ENCODE measurements around the gene GRM7. TPM values are rescaled to one million over a fixed set of nuclear protein-coding genes. Genes with fewer than 3 reads are reported as not detected.

GRM7 gene
- total RNA-seq, 1 experiment from 2014 or later: not detected

- no peak overlapping the region for H3K9ac ChIP-seq (ENCODE audit: low read length)
- no peaks in the 10 kb centered on the region for H4K20me1 ChIP-seq (ENCODE audit: low read length)
- DNase-seq (no peak), ATAC-seq (no peak)
- BruUV-seq (replicated peaks): no TSS peak
- H3K27me3 ChIP-seq (ENCODE audit: low read length): no peaks in the 10 kb centered on the region
- no peak overlapping the region for H3K4me2 ChIP-seq (ENCODE audit: low read length)
- H2AFZ ChIP-seq (ENCODE audit: low read length): no peak overlapping the region
- H3K4me1 ChIP-seq (ENCODE audit: insufficient read depth, low read length): no peaks in the 10 kb centered on the region
- TF ChIP-seq EZH2phosphoT487 (IDR thresholded peaks at IDR 0.05; ENCODE audit: borderline replicate concordance, low read length): no peak
- no peak for TF ChIP-seq CTCF (conservative IDR thresholded peaks at IDR 0.05; ENCODE audit: low read depth, low read length)
- TF ChIP-seq EZH2 (IDR thresholded peaks at IDR 0.05; ENCODE audit: low read length, unreplicated experiment): no peak
- ChIA-PET POLR2A (ENCODE audit: unreplicated experiment) (no interaction called here), CTCF (no interaction called here)
- H3K79me2 ChIP-seq (ENCODE audit: low read length): no peaks in the 10 kb centered on the region
- peaks cover 23% of the 10 kb centered on the region; the same call in 1 of the 2 replicates for H3K9me3 ChIP-seq (ENCODE audit: low read length)
- no peak overlapping the region for H3K27ac ChIP-seq (ENCODE audit: low read length)
- intact Hi-C loops (cut with micrococcal nuclease): no loop called here
- no peak overlapping the region for H3K4me3 ChIP-seq (ENCODE audit: low read length)
- no peaks in the 10 kb centered on the region for H3K9me2 ChIP-seq (replicated peaks; ENCODE audit: low read length)
- H3K36me3 ChIP-seq (ENCODE audit: low read depth, low read length): no peaks in the 10 kb centered on the region
- no peaks in the 10 kb centered on the region for H3F3A ChIP-seq (ENCODE audit: low read length, unreplicated experiment)
Observed at GRCh38 chr3:7752005-7752404, 891.1 kb downstream of the GRM7 start.

GRCh38 chr3:7754653-7755441 is 893.9 kb downstream of the GRM7 start:
- peaks cover 20% of the 10 kb centered on the region; the same call in 1 of the 2 replicates for H3K9me3 ChIP-seq (ENCODE audit: low read length)
- no peak overlapping the region for H3K9ac ChIP-seq (ENCODE audit: low read length)
- no peak overlapping the region for H3K27ac ChIP-seq (ENCODE audit: low read length)
- intact Hi-C loops (cut with micrococcal nuclease): no loop called here
- no peaks in the 10 kb centered on the region for H3K36me3 ChIP-seq (ENCODE audit: low read depth, low read length)
- no peaks in the 10 kb centered on the region for H3K4me1 ChIP-seq (ENCODE audit: insufficient read depth, low read length)
- no peaks in the 10 kb centered on the region for H3K9me2 ChIP-seq (replicated peaks; ENCODE audit: low read length)
- H3K27me3 ChIP-seq (ENCODE audit: low read length): no peaks in the 10 kb centered on the region
- DNase-seq (no peak), ATAC-seq (no peak)
- no peak overlapping the region for H2AFZ ChIP-seq (ENCODE audit: low read length)
- H3K4me2 ChIP-seq (ENCODE audit: low read length): no peak overlapping the region
- no peak overlapping the region for H3K4me3 ChIP-seq (ENCODE audit: low read length)
- no peaks in the 10 kb centered on the region for H3K79me2 ChIP-seq (ENCODE audit: low read length)
- ChIA-PET POLR2A (ENCODE audit: unreplicated experiment) (no interaction called here), CTCF (no interaction called here)
- no peaks in the 10 kb centered on the region for H4K20me1 ChIP-seq (ENCODE audit: low read length)
- TF ChIP-seq CTCF (conservative IDR thresholded peaks at IDR 0.05; ENCODE audit: low read depth, low read length) (no peak), EZH2 (IDR thresholded peaks at IDR 0.05; ENCODE audit: low read length, unreplicated experiment) (no peak), EZH2phosphoT487 (IDR thresholded peaks at IDR 0.05; ENCODE audit: borderline replicate concordance, low read length) (no peak)
- no TSS peak for BruUV-seq (replicated peaks)
- H3F3A ChIP-seq (ENCODE audit: low read length, unreplicated experiment): no peaks in the 10 kb centered on the region

- no peak overlapping the region for H3K4me3 ChIP-seq (ENCODE audit: low read length)
- intact Hi-C loops (cut with micrococcal nuclease): no loop called here
- 0 out of 2 replicates have a peak, but pooled peaks cover 8% of the 10 kb centered on the region for H3K9me3 ChIP-seq (ENCODE audit: low read length)
- H3K4me2 ChIP-seq (ENCODE audit: low read length): no peak overlapping the region
- no peaks in the 10 kb centered on the region for H3K4me1 ChIP-seq (ENCODE audit: insufficient read depth, low read length)
- no peaks in the 10 kb centered on the region for H3K27me3 ChIP-seq (ENCODE audit: low read length)
- H3K79me2 ChIP-seq (ENCODE audit: low read length): no peaks in the 10 kb centered on the region
- no peak for ATAC-seq
- no peaks in the 10 kb centered on the region for H3F3A ChIP-seq (ENCODE audit: low read length, unreplicated experiment)
- DNase-seq: no peak
- H2AFZ ChIP-seq (ENCODE audit: low read length): no peak overlapping the region
- BruUV-seq (replicated peaks): no TSS peak
- ChIA-PET CTCF (no interaction called here), POLR2A (ENCODE audit: unreplicated experiment) (no interaction called here)
- TF ChIP-seq EZH2phosphoT487 (IDR thresholded peaks at IDR 0.05; ENCODE audit: borderline replicate concordance, low read length) (no peak), CTCF (conservative IDR thresholded peaks at IDR 0.05; ENCODE audit: low read depth, low read length) (no peak), EZH2 (IDR thresholded peaks at IDR 0.05; ENCODE audit: low read length, unreplicated experiment) (no peak)
- no peaks in the 10 kb centered on the region for H3K36me3 ChIP-seq (ENCODE audit: low read depth, low read length)
- H3K9me2 ChIP-seq (replicated peaks; ENCODE audit: low read length): no peaks in the 10 kb centered on the region
- no peak overlapping the region for H3K9ac ChIP-seq (ENCODE audit: low read length)
- no peaks in the 10 kb centered on the region for H4K20me1 ChIP-seq (ENCODE audit: low read length)
- H3K27ac ChIP-seq (ENCODE audit: low read length): no peak overlapping the region
Observed at GRCh38 chr3:7759630-7760029, 898.7 kb downstream of the GRM7 start.

All from PC-3 (cell line).